GM12878 (cell line): ENCODE measurements around the gene RTF2. TPM values are rescaled to one million over a fixed set of nuclear protein-coding genes. Genes with fewer than 3 reads are reported as not detected.

Experiments
- ATAC-seq: fragments of 200-7000 bp; cut with Tn5 transposase; 3 replicates; pipeline ENCODE4 v1.9.1; 2020; ENCODE audit warnings: mild to moderate bottlenecking, moderate library complexity
- BruUV-seq: library from RNA; stranded (reverse); fragments of 400-500 nt; replicated peaks from 2 replicates; lab custom pipeline; 2021; lab: Mats Ljungman, UMichigan
- CTCF ChIA-PET: fragments of 300-600 bp; sonication (Branson Sonifier 250); formaldehyde crosslinking; extraction: SDS; loops from one replicate; lab custom pipeline; 2021; ENCODE audit warnings: inconsistent platforms; lab: Yijun Ruan, JAX
- POLR2A ChIA-PET: fragments of 350-600 bp; formaldehyde crosslinking; extraction: SDS; loops from one replicate; lab custom pipeline; 2021; ENCODE audit warnings: inconsistent platforms; lab: Charles Lee
- RAD21 ChIA-PET: fragments of 300-600 bp; sonication (Branson Sonifier 250); formaldehyde crosslinking; loops from one replicate; lab custom pipeline; 2023; ENCODE audit warnings: antibody characterized with exemption; ENCODE audit not compliant: unreplicated experiment; lab: Charles Lee
- SMC1A ChIA-PET: fragments of 300-600 bp; sonication (Branson Sonifier 250); formaldehyde crosslinking; loops from one replicate; lab custom pipeline; 2023; ENCODE audit not compliant: unreplicated experiment, uncharacterized antibody; lab: Charles Lee
- DNase-seq: peaks from one replicate; pipeline ENCODE4 v3.0.0-alpha.2; 2011; ENCODE audit warnings: low read depth, low spot score
- FAIRE-seq: peaks from 3 replicates; lab custom pipeline; 2011; peaks lifted over from hg19 to GRCh38; lab: Jason Lieb, UNC
- H2AFZ ChIP-seq: 2 replicates; pipeline ENCODE4 v1.6.0; 2011; ENCODE audit warnings: low read depth, low read length, control low read depth; ENCODE audit not compliant: control insufficient read depth
- H3K27ac ChIP-seq: 2 replicates; pipeline ENCODE4 v1.5.1; 2011; ENCODE audit warnings: control low read depth; ENCODE audit not compliant: control insufficient read depth, insufficient read depth
- H3K27me3 ChIP-seq, 2 experiments: replicated peaks in 1 of 2; 2 replicates each; pipeline versions ENCODE4 v1.6.0 to v1.6.1; 2011; ENCODE audit warnings: low read length in 1 of 2; ENCODE audit not compliant: control insufficient read depth in 2 of 2, insufficient read depth in 2 of 2
- H3K36me3 ChIP-seq, 2 experiments: 2 replicates each; pipeline ENCODE4 v1.5.1; 2011; ENCODE audit warnings: low read length in 1 of 2; ENCODE audit not compliant: control insufficient read depth in 2 of 2, insufficient read depth in 2 of 2
- H3K4me1 ChIP-seq: 2 replicates; pipeline ENCODE4 v1.6.1; 2011; ENCODE audit warnings: mild to moderate bottlenecking, low read length, moderate library complexity, mixed read lengths; ENCODE audit not compliant: control insufficient read depth, insufficient read depth
- H3K4me2 ChIP-seq: 2 replicates; pipeline ENCODE4 v1.6.0; 2011; ENCODE audit warnings: control low read depth; ENCODE audit not compliant: control insufficient read depth, insufficient read depth
- H3K4me3 ChIP-seq: fragments of 200-600 bp; sonication (generic); 2 replicates; pipeline ENCODE4 v1.5.1; 2016
- H3K79me2 ChIP-seq: 2 replicates; pipeline ENCODE4 v1.6.0; 2011; ENCODE audit warnings: low read length; ENCODE audit not compliant: control insufficient read depth, insufficient read depth
- H3K9ac ChIP-seq: 2 replicates; pipeline ENCODE4 v1.8.0; 2011; ENCODE audit warnings: low read length, control low read depth, mixed read lengths; ENCODE audit not compliant: control insufficient read depth, insufficient read depth
- H3K9me3 ChIP-seq: replicated peaks from 3 replicates; pipeline ENCODE4 v1.5.1; 2011; ENCODE audit warnings: mild to moderate bottlenecking, low read length; ENCODE audit not compliant: control insufficient read depth, insufficient read depth
- H4K20me1 ChIP-seq: 2 replicates; pipeline ENCODE4 v1.6.0; 2011; ENCODE audit not compliant: control insufficient read depth, insufficient read depth
- MAX ChIP-seq: IDR thresholded peaks from 2 replicates; pipeline ENCODE4 v1.6.1; 2012; ENCODE audit warnings: low read depth, low read length, improper control_type of control experiment
- MEF2B ChIP-seq: fragments of 450-650 bp; IDR thresholded peaks from 2 replicates; pipeline ENCODE4 v1.6.1; 2018; ENCODE audit warnings: mild to moderate bottlenecking, moderate library complexity; ENCODE audit not compliant: partially characterized antibody, poor library complexity, severe bottlenecking
- MYC ChIP-seq: IDR thresholded peaks from 2 replicates; pipeline ENCODE4 v1.6.1; 2011; ENCODE audit warnings: mild to moderate bottlenecking, low read length, moderate library complexity, inconsistent platforms; ENCODE audit not compliant: insufficient read depth, insufficient replicate concordance, insufficient read length, severe bottlenecking
- NFYA ChIP-seq: IDR thresholded peaks from 2 replicates; pipeline ENCODE4 v1.6.1; 2011; ENCODE audit warnings: low read depth, mild to moderate bottlenecking, low read length, improper control_type of control experiment, borderline replicate concordance
- NFYB ChIP-seq: IDR thresholded peaks from 2 replicates; pipeline ENCODE4 v1.6.1; 2011; ENCODE audit warnings: low read depth, mild to moderate bottlenecking, low read length, improper control_type of control experiment, moderate library complexity; ENCODE audit not compliant: insufficient read depth
- NR2F1 ChIP-seq: fragments of 450-650 bp; conservative IDR thresholded peaks from 2 replicates; pipeline ENCODE4 v1.6.1; 2017; ENCODE audit warnings: mild to moderate bottlenecking
- TBL1XR1 ChIP-seq: IDR thresholded peaks from 2 replicates; pipeline ENCODE4 v1.6.1; 2012; ENCODE audit warnings: low read depth, low read length, improper control_type of control experiment
- ZNF592 ChIP-seq: fragments of 450-650 bp; IDR thresholded peaks from 2 replicates; pipeline ENCODE4 v1.6.1; 2017; ENCODE audit warnings: mild to moderate bottlenecking, moderate library complexity
- ZNF687 ChIP-seq: fragments of 450-650 bp; IDR thresholded peaks from 2 replicates; pipeline ENCODE4 v1.6.1; 2017; ENCODE audit warnings: mild to moderate bottlenecking, moderate library complexity
- ZZZ3 ChIP-seq: IDR thresholded peaks from 2 replicates; pipeline ENCODE4 v1.6.1; 2011; ENCODE audit warnings: low read depth; ENCODE audit not compliant: control insufficient read depth, insufficient read length
- WGBS: methylation state at CpG from one replicate; pipeline ENCODE4 v1.1.6; 2016; ENCODE audit warnings: low lambda C conversion rate; ENCODE audit not compliant: insufficient replicate concordance, insufficient coverage; ENCODE audit errors: missing lambda C conversion rate; 5-methylcytosine and 5-hydroxymethylcytosine counted together
- in situ Hi-C: fragments of 300-500 bp; cut with MboI; formaldehyde crosslinking; loops from 9 replicates; pipeline ENCODE4 v1.14.3; 2018; ENCODE audit warnings: mixed read lengths
- intact Hi-C: fragments of 100-400 bp; cut with micrococcal nuclease; formaldehyde crosslinking; loops from one replicate; pipeline ENCODE4 v1.14.2; 2022; ENCODE audit not compliant: unreplicated experiment
- polyA plus RNA-seq, 11 experiments: library from polyadenylated mRNA; depleted of rRNA in 4 of 11; unstranded in 6 of 11; stranded (reverse) in 5 of 11; fragments of >200 nt; fragmentation: Nextera tagmentation in 4 of 11; fragmentation: Illumina TruSeq in 1 of 11; extraction: Ambion mirVana in 4 of 11; extraction: Trizol in 1 of 11; gene quantifications; 1 replicate in 1 of 11; 2 replicates in 10 of 11; pipeline versions ENCODE4 v1.2.1 to v1.2.3, GENCODE V29; 2011 to 2016; ENCODE audit warnings: inconsistent platforms in 2 of 11, missing spikeins in 2 of 11, low read depth in 1 of 11
- total RNA-seq, 4 experiments: library from RNA; depleted of rRNA in 3 of 4; stranded (reverse); fragments of >200 nt in 3 of 4; fragmentation: Illumina TruSeq in 1 of 4; extraction: Trizol in 1 of 4; gene quantifications; 2 replicates each; pipeline versions ENCODE4 v1.2.1 to v1.2.3, GENCODE V29; 2013 to 2021

The RTF2 gene
- total and polyA plus RNA-seq, 10 of the 15 experiments (the other 5 are each of a cell fraction or from before 2014, with no cell fraction given), result 66.2 to 133 (median 82.9) TPM

- Histone ChIP-seq H3K9ac (no peak overlapping the region), H3K36me3 (no peaks in the 10 kb centered on the region), H3K27ac (no peak overlapping the region), H3K4me3 (no peak overlapping the region), H3K4me2 (no peak overlapping the region), H2AFZ (no peak overlapping the region), H4K20me1 (no peaks in the 10 kb centered on the region), H3K4me1 (peaks cover 18% of the 10 kb centered on the region), H3K79me2 (no peaks in the 10 kb centered on the region), H3K27me3 (no peaks in the 10 kb centered on the region), H3K9me3 (no peaks in the 10 kb centered on the region)
- CTCF ChIA-PET, result no interaction called here
- in situ Hi-C loops, result no loop called here
- SMC1A ChIA-PET, result no interaction called here
- no TSS peak for BruUV-seq
- no peak for FAIRE-seq
- DNase-seq, result no peak
- WGBS, result 67% methylated on average over 5 of the region's 5 CpGs
- intact Hi-C loops, result no loop called here
- POLR2A ChIA-PET, result no interaction called here
- ATAC-seq, result no peak
- RAD21 ChIA-PET, result no interaction called here
- TF ChIP-seq ZZZ3 (no peak), TBL1XR1 (no peak), NFYA (no peak), NFYB (no peak), MEF2B (no peak), MYC (no peak), ZNF687 (no peak), ZNF592 (no peak), MAX (no peak), NR2F1 (no peak)
Measured at GRCh38 chr20:56449459-56449858, 19.0 kb upstream of the RTF2 start.
